Measurements from ENCODE around the gene ZNF732. TPM values are rescaled to one million over a fixed set of nuclear protein-coding genes. Genes with fewer than 3 reads are reported as not detected.
"Not testable (repeated sequence)": the region's sequence is repeated elsewhere in the genome, so short reads cannot be mapped to it uniquely, and the experiment has no call there.

Gene ZNF732
- total RNA-seq, 4 donors from 2014 or later = 1.4 to 2.3 (median 1.7) TPM

GRCh38 chr4:328729-329128 is 23.5 kb upstream of the ZNF732 start:
- DNase-seq = no peak
- no peak for TF ChIP-seq CTCF (IDR thresholded peaks at IDR 0.05)
- TF ChIP-seq POLR2A (IDR thresholded peaks at IDR 0.05) = no peak
- peaks cover 0 to 22% (median 0%) of the 10 kb centered on the region in 3 donors for H3K9me3 ChIP-seq
- no peak overlapping the region for H3K27ac ChIP-seq
- intact Hi-C loops (cut with DNase I) = no loop called here
- H3K27me3 ChIP-seq = no peaks in the 10 kb centered on the region
- 68 to 87% methylated on average over 8 of the region's 8 CpGs for whole genome bisulfite sequencing, 2 donors
- H3K4me3 ChIP-seq = no peak overlapping the region
- no peaks in the 10 kb centered on the region for H3K36me3 ChIP-seq
- H3K4me1 ChIP-seq = no peaks in the 10 kb centered on the region

- Histone ChIP-seq H3K9me3 (peaks cover 0 to 31% (median 8%) of the 10 kb centered on the region in 3 donors), H3K27ac (no peak overlapping the region), H3K36me3 (no peaks in the 10 kb centered on the region), H3K4me1 (no peaks in the 10 kb centered on the region), H3K4me3 (no peak overlapping the region), H3K27me3 (no peaks in the 10 kb centered on the region)
- WGBS, 2 donors = 100% methylated on average over 1 of the region's 1 CpG; no CpG with 5 or more reads in 1 of the 2 donors
- intact Hi-C loops (cut with DNase I) = no loop called here
- DNase-seq = no peak
- TF ChIP-seq CTCF (IDR thresholded peaks at IDR 0.05) (no peak), POLR2A (IDR thresholded peaks at IDR 0.05) (no peak)
These were observed 9.1 kb upstream of the ZNF732 start for GRCh38 chr4:314296-314903.

- H3K4me3 ChIP-seq = no peak overlapping the region
- WGBS, 2 donors = 62 to 68% methylated on average over 1 of the region's 1 CpG
- no peaks in the 10 kb centered on the region for H3K36me3 ChIP-seq
- DNase-seq = no peak
- H3K4me1 ChIP-seq = peaks cover 0 to 9% (median 0%) of the 10 kb centered on the region in 3 donors
- TF ChIP-seq POLR2A (IDR thresholded peaks at IDR 0.05) (no peak), CTCF (IDR thresholded peaks at IDR 0.05) (no peak)
- H3K27ac ChIP-seq = no peak overlapping the region
- intact Hi-C loops (cut with DNase I) = no loop called here
- peaks cover 0 to 36% (median 0%) of the 10 kb centered on the region in 3 donors for H3K9me3 ChIP-seq
- peaks cover 0 to 6% (median 0%) of the 10 kb centered on the region in 4 donors for H3K27me3 ChIP-seq
These were observed 4.5 kb upstream of the ZNF732 start for GRCh38 chr4:309807-310206.

GRCh38 chr4:306551-306961 is 1.3 kb upstream of the ZNF732 start:
- 57 to 77% methylated on average over 3 of the region's 3 CpGs for WGBS, 2 donors
- no peak for DNase-seq
- no peak for TF ChIP-seq POLR2A (IDR thresholded peaks at IDR 0.05)
- no peak for TF ChIP-seq CTCF (IDR thresholded peaks at IDR 0.05)

GRCh38 chr4:304516-304915 is 758 bp downstream of the ZNF732 start:
- H3K27me3 ChIP-seq; DNase-seq; intact Hi-C loops (cut with DNase I); H3K36me3 ChIP-seq: not testable (repeated sequence)
- Histone ChIP-seq H3K27ac (peak overlapping the region in 2 of 4 donors; percentile 57), H3K4me1 (peaks cover 0 to 14% (median 0%) of the 10 kb centered on the region in 3 donors), H3K4me3 (peak overlapping the region; percentile 35 to 63 (median 58)), H3K9me3 (peaks cover 0 to 14% (median 0%) of the 10 kb centered on the region in 3 donors)
- WGBS, 2 donors = 10 to 12% methylated on average over 5 to 8 of the region's 20 CpGs

More at GRCh38 chr4:306551-306961, 1.3 kb upstream of the ZNF732 start:
- Histone ChIP-seq H3K9me3 (peaks cover 0 to 13% (median 0%) of the 10 kb centered on the region in 3 donors), H3K4me3 (no peak overlapping the region), H3K4me1 (peaks cover 0 to 14% (median 0%) of the 10 kb centered on the region in 3 donors), H3K36me3 (no peaks in the 10 kb centered on the region), H3K27ac (no peak overlapping the region), H3K27me3 (peaks cover 0 to 7% (median 0%) of the 10 kb centered on the region in 4 donors)
- intact Hi-C loops (cut with DNase I) = no loop called here

Data from esophagus squamous epithelium (tissue), 5 donors.